ENCODE data around the gene ARHGEF28. TPM values are rescaled to one million over a fixed set of nuclear protein-coding genes. Genes with fewer than 3 reads are reported as not detected.

The ARHGEF28 gene
- total RNA-seq, 2 donors from 2014 or later: 7.6 to 8.0 TPM

- H3K27me3 ChIP-seq: no peaks in the 10 kb centered on the region
- H3K36me3 ChIP-seq: no peaks in the 10 kb centered on the region
- H3K4me3 ChIP-seq: no peak overlapping the region
- no peak overlapping the region for H3K27ac ChIP-seq
- no peak overlapping the region for H3K9ac ChIP-seq (ENCODE audit: low read depth in 2 of 2, low read length in 2 of 2)
- H3K9me3 ChIP-seq: no peaks in the 10 kb centered on the region
- no peaks in the 10 kb centered on the region for H3K4me1 ChIP-seq
- intact Hi-C loops (cut with DNase I): no loop called here
- TF ChIP-seq CTCF (IDR thresholded peaks at IDR 0.05): no peak
- no peak for DNase-seq
Observed at GRCh38 chr5:73647721-73648120, 21.7 kb downstream of the ARHGEF28 start.

GRCh38 chr5:73648515-73648914, 22.5 kb downstream of the ARHGEF28 start:
- Histone ChIP-seq H3K4me3 (no peak overlapping the region), H3K9me3 (no peaks in the 10 kb centered on the region), H3K36me3 (no peaks in the 10 kb centered on the region), H3K9ac (ENCODE audit: low read depth in 2 of 2, low read length in 2 of 2) (no peak overlapping the region), H3K4me1 (no peaks in the 10 kb centered on the region), H3K27ac (no peak overlapping the region), H3K27me3 (no peaks in the 10 kb centered on the region)
- intact Hi-C loops (cut with DNase I): no loop called here
- no peak for DNase-seq
- no peak for TF ChIP-seq CTCF (IDR thresholded peaks at IDR 0.05)

- DNase-seq: no peak
- no peak overlapping the region for H3K4me3 ChIP-seq
- H3K9me3 ChIP-seq: no peaks in the 10 kb centered on the region
- no peaks in the 10 kb centered on the region for H3K4me1 ChIP-seq
- no peaks in the 10 kb centered on the region for H3K27me3 ChIP-seq
- no peak overlapping the region for H3K27ac ChIP-seq
- intact Hi-C loops (cut with DNase I): no loop called here
- H3K9ac ChIP-seq (ENCODE audit: low read depth in 2 of 2, low read length in 2 of 2): no peak overlapping the region
- no peak for TF ChIP-seq CTCF (IDR thresholded peaks at IDR 0.05)
- no peaks in the 10 kb centered on the region for H3K36me3 ChIP-seq
Observed at GRCh38 chr5:73649926-73650325, 23.9 kb downstream of the ARHGEF28 start.

GRCh38 chr5:73652391-73652790, 26.4 kb downstream of the ARHGEF28 start:
- TF ChIP-seq CTCF (IDR thresholded peaks at IDR 0.05): no peak
- no peaks in the 10 kb centered on the region for H3K36me3 ChIP-seq
- H3K4me1 ChIP-seq: no peaks in the 10 kb centered on the region
- DNase-seq: peak; percentile 32
- no peak overlapping the region for H3K27ac ChIP-seq
- no peak overlapping the region for H3K4me3 ChIP-seq
- no peaks in the 10 kb centered on the region for H3K9me3 ChIP-seq
- H3K9ac ChIP-seq (ENCODE audit: low read depth in 2 of 2, low read length in 2 of 2): no peak overlapping the region
- H3K27me3 ChIP-seq: no peaks in the 10 kb centered on the region
- intact Hi-C loops (cut with DNase I): no loop called here

DNA sequence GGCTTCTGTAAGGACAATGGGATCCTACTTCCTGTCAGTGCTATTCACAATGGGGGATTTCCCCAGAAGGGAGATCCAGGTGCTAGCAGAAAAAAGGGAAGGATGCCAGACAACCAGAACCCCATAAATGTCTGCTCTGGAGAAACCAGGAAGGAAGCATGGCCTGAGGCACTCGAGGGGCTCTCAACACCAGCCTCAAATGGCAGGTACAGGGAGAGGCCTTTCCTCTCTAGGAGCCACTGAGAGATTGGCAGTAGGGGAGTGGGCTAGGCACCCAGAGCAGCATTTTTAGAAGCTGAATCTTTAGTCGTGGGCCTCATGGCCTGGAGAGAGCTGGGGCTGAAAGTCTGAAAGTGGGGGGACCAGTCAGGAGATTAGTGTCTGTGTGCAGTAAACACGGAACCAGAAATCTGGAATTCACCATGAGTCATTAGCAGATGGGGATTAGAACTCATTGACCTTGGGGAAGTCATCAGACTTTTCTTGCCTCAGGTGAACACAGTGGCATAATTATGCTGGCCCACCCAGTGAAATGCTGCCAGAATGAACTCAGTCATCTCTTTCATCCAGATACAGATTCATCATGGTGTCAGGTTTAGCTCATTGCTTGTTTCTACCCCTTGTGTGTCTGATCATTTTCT, 28.3 kb downstream of the ARHGEF28 start:
- H3K27me3 ChIP-seq: no peaks in the 10 kb centered on the region
- H3K4me1 ChIP-seq: no peaks in the 10 kb centered on the region
- intact Hi-C loops (cut with DNase I): no loop called here
- DNase-seq: no peak
- no peak for TF ChIP-seq CTCF (IDR thresholded peaks at IDR 0.05)
- H3K9me3 ChIP-seq: no peaks in the 10 kb centered on the region
- no peak overlapping the region for H3K27ac ChIP-seq
- H3K4me3 ChIP-seq: no peak overlapping the region
- H3K9ac ChIP-seq (ENCODE audit: low read depth in 2 of 2, low read length in 2 of 2): no peak overlapping the region
- H3K36me3 ChIP-seq: no peaks in the 10 kb centered on the region

All from colonic mucosa (tissue), 4 donors.